Sigmoid colon (tissue), 7 donors: ENCODE data around the gene SLC20A1. TPM values are rescaled to one million over a fixed set of nuclear protein-coding genes. Genes with fewer than 3 reads are reported as not detected.

Experiments
- DNase-seq: peaks from one replicate; pipeline ENCODE4 v3.0.0-alpha.2; 2019
- H3K27ac ChIP-seq, 4 donors: fragments of 200-600 bp; sonication (generic); one replicate each; pipeline ENCODE4 v1.5.1; 2016 to 2019; ENCODE audit warnings: mild to moderate bottlenecking in 1 of 4
- H3K27me3 ChIP-seq, 3 donors: fragments of 200-600 bp; sonication (generic); one replicate each; pipeline ENCODE4 v1.5.1; 2019; ENCODE audit warnings: mild to moderate bottlenecking in 1 of 3
- H3K36me3 ChIP-seq, 4 donors: fragments of 200-600 bp; sonication (generic); one replicate each; pipeline ENCODE4 v1.5.1; 2016 to 2019
- H3K4me1 ChIP-seq, 4 donors: fragments of 200-600 bp; sonication (generic); one replicate each; pipeline ENCODE4 v1.5.1; 2017 to 2019
- H3K4me3 ChIP-seq, 4 donors: fragments of 200-600 bp; sonication (generic); one replicate each; pipeline ENCODE4 v1.5.1; 2017 to 2019; ENCODE audit warnings: mild to moderate bottlenecking in 2 of 4, moderate library complexity in 1 of 4
- H3K9me3 ChIP-seq, 4 donors: fragments of 200-600 bp in 3 of 4; sonication (generic) in 3 of 4; one replicate each; pipeline versions ENCODE4 v1.5.1 to v1.6.1; 2013 to 2019
- CTCF ChIP-seq, 4 experiments: fragments of 450-650 bp in 3 of 4; fragments of 200-600 bp in 1 of 4; IDR thresholded peaks; one replicate each; pipeline ENCODE4 v1.5.1; 2016 to 2019; ENCODE audit warnings: antibody characterized with exemption in 4 of 4, mild to moderate bottlenecking in 3 of 4, moderate library complexity in 2 of 4
- EP300 ChIP-seq, 4 donors: sonication (generic); formaldehyde crosslinking; IDR thresholded peaks; one replicate each; pipeline ENCODE4 v1.6.1; 2017; ENCODE audit warnings: antibody characterized with exemption in 4 of 4
- POLR2A ChIP-seq, 2 donors: fragments of 450-650 bp; IDR thresholded peaks; one replicate each; pipeline ENCODE4 v1.6.1; 2016; ENCODE audit warnings: antibody characterized with exemption in 2 of 2, mild to moderate bottlenecking in 2 of 2, moderate library complexity in 2 of 2
- POLR2AphosphoS5 ChIP-seq, 4 donors: sonication (generic); formaldehyde crosslinking; IDR thresholded peaks; one replicate each; pipeline ENCODE4 v1.6.1; 2017; ENCODE audit warnings: antibody characterized with exemption in 4 of 4
- WGBS, 2 donors: extraction: QIAGEN DNeasy Blood & Tissue Kit; methylation state at CpG; one replicate each; pipeline ENCODE4 v1.1.7; 2013; 5-methylcytosine and 5-hydroxymethylcytosine counted together
- intact Hi-C: fragments of 100-400 bp; cut with DNase I; formaldehyde crosslinking; loops from one replicate; pipeline ENCODE4 v1.15.1; 2023
- polyA plus RNA-seq, 3 donors: library from polyadenylated mRNA; stranded (reverse); fragments of 200-250 nt; gene quantifications; one replicate each; pipeline ENCODE4 v1.2.3, GENCODE V29; 2013
- total RNA-seq, 4 donors: library from RNA; depleted of rRNA; stranded (reverse); fragments of >200 nt; gene quantifications; one replicate each; pipeline ENCODE4 v1.1.0, GENCODE V29; 2016
- donor health status: healthy with polysubstance abuse.
- donor health status: Bipolar disorder and iron deficiency.
- donor health status: healthy.

SLC20A1 gene
- total and polyA plus RNA-seq, 7 donors, result 11.4 to 34.9 (median 18.0) TPM

DNA sequence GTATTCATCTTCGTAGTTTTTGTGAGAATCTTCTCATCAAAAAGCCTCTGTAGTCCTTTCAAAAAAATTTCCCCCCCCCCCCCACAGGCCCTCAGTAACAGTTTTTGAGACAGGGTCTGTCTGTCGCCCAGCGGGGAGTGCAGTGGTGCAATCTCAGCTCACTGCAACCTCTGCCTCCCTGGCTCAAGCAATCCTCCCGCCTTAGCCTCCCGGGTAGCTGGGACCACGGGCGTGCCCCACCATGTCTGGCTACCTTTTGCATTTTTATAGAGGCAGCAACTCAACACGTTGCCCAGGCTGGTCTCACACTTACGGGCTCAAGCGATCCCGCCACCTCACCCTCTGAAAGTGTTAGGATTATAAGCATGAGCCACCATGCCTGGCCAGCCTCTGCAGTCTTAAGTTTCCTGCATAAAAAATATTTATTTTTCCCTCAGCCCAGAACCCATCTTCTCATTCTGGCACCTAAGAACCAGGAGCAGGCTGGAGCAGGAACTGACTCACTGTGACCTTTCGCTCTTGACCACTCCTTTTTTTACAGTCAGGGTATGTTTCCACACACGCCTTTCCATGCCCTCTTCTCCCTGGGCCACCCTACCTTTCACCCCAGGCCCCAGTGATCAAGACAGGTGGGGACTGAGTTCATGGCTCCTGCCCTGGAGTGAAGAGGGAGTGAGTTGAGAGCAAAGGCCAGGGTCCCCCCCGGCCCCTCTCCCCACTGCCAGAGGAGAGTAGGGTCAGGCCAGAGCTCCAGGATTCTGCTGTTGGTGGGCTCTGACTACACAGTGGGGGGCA lies 42.5 kb downstream of the SLC20A1 start:
- DNase-seq, result no peak
- H3K4me1 ChIP-seq, result peaks cover 0 to 4% (median 0%) of the 10 kb centered on the region in 4 donors
- WGBS, 2 donors, result 73 to 87% methylated on average over 14 of the region's 14 CpGs
- H3K36me3 ChIP-seq, result no peaks in the 10 kb centered on the region
- H3K4me3 ChIP-seq, result no peak overlapping the region
- no peaks in the 10 kb centered on the region for H3K27me3 ChIP-seq
- H3K27ac ChIP-seq, result no peak overlapping the region
- no peak for TF ChIP-seq POLR2AphosphoS5 (IDR thresholded peaks at IDR 0.05)
- no peak for TF ChIP-seq EP300 (IDR thresholded peaks at IDR 0.05)
- TF ChIP-seq POLR2A (IDR thresholded peaks at IDR 0.05), result no peak
- TF ChIP-seq CTCF (IDR thresholded peaks at IDR 0.05), result no peak
- intact Hi-C loops, result no loop called here
- no peaks in the 10 kb centered on the region for H3K9me3 ChIP-seq

- intact Hi-C loops, result loop anchor here (5.0 kb wide), 1 partner anchor 64 kb away; no protein-coding TSS in a partner anchor
- H3K27me3 ChIP-seq, result no peaks in the 10 kb centered on the region
- WGBS, 2 donors, result 10 to 36% methylated on average over 9 of the region's 9 CpGs
- H3K9me3 ChIP-seq, result no peaks in the 10 kb centered on the region
- no peak overlapping the region for H3K4me3 ChIP-seq
- peak; percentile 71 for DNase-seq
- no peak overlapping the region for H3K27ac ChIP-seq
- peaks cover 0 to 4% (median 0%) of the 10 kb centered on the region in 4 donors for H3K4me1 ChIP-seq
- no peak for TF ChIP-seq POLR2AphosphoS5 (IDR thresholded peaks at IDR 0.05)
- peak; percentile 32 to 77 (median 60) for TF ChIP-seq CTCF (IDR thresholded peaks at IDR 0.05)
- no peaks in the 10 kb centered on the region for H3K36me3 ChIP-seq
Measured at GRCh38 chr2:112690853-112691401, 45.2 kb downstream of the SLC20A1 start.

- H3K4me1 ChIP-seq, result peaks cover 0 to 4% (median 0%) of the 10 kb centered on the region in 4 donors
- H3K4me3 ChIP-seq, result no peak overlapping the region
- H3K36me3 ChIP-seq, result no peaks in the 10 kb centered on the region
- no peaks in the 10 kb centered on the region for H3K27me3 ChIP-seq
- intact Hi-C loops, result loop anchor here (5.0 kb wide), 1 partner anchor 65 kb away; no protein-coding TSS in a partner anchor
- WGBS, 2 donors, result 65 to 71% methylated on average over 4 of the region's 4 CpGs
- H3K9me3 ChIP-seq, result no peaks in the 10 kb centered on the region
- no peak overlapping the region for H3K27ac ChIP-seq
- DNase-seq, result peak; percentile 36
- TF ChIP-seq POLR2AphosphoS5 (IDR thresholded peaks at IDR 0.05) (no peak), CTCF (IDR thresholded peaks at IDR 0.05) (no peak)
Measured at GRCh38 chr2:112691881-112692281, 46.1 kb downstream of the SLC20A1 start.

DNA sequence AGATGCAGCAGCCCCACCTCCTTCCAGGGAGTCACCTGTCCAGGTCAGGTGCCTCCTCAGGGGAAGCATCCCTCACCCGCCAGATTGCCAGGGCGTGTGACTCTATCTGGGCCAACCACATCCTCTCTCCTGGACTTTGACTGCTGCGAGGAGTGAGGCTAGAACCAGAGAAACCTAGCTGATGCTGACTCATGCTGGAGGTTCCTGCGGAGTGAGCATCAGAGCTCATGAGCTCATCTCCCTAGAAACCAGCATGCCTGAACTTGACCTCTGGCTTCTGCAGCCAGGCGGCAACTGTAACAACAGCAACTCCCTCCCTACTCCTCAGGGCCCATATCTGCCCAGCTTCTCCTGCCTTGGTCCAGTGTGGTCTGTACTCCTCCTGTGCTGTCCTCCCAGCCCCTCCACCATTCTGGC lies 46.8 kb downstream of the SLC20A1 start:
- 8 to 17% methylated on average over 5 of the region's 5 CpGs for WGBS, 2 donors
- Histone ChIP-seq H3K27me3 (no peaks in the 10 kb centered on the region), H3K4me1 (peaks cover 0 to 4% (median 0%) of the 10 kb centered on the region in 4 donors), H3K9me3 (no peaks in the 10 kb centered on the region), H3K4me3 (no peak overlapping the region), H3K36me3 (no peaks in the 10 kb centered on the region), H3K27ac (no peak overlapping the region)
- no peak for TF ChIP-seq POLR2A (IDR thresholded peaks at IDR 0.05)
- no peak for TF ChIP-seq POLR2AphosphoS5 (IDR thresholded peaks at IDR 0.05)
- TF ChIP-seq EP300 (IDR thresholded peaks at IDR 0.05), result no peak
- TF ChIP-seq CTCF (IDR thresholded peaks at IDR 0.05), result no peak
- no peak for DNase-seq
- intact Hi-C loops, result loop anchor here (5.0 kb wide), 1 partner anchor 65 kb away; no protein-coding TSS in a partner anchor
